ENCODE measurements around the gene NFIC. TPM values are rescaled to one million over a fixed set of nuclear protein-coding genes. Genes with fewer than 3 reads are reported as not detected.

NFIC gene
- total and polyA plus RNA-seq, 4 donors: 17.2 to 56.2 (median 40.4) TPM

DNA sequence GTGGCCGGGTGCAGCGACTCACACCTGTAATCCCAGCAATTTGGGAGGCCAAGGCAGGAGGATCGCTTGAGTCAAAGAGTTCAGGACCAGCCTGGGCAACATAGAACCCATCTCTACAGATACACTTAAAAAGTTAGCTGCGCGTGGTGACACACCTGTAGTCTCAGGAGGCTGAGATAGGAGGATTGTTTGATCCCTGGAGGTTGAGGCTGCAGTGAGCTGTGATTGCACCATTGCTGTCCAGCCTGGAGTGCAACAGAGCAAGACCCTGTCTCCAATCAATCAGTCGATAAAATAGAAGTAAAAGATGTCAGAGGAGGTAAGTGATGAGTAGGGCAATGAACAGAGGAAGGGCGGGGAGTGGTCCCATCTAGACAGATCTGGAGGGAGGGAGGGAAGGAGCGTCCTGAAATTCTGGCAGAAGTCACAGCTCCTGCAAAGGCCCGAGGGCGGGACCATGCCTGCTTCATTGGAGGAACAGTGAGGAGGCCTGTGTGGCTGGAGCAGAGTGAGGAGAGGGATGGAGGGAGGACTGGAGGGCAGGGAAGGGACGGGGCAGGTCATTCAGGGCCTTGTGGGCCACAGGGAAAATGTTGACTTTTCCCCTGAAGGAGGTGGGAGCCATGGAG lies 104.2 kb downstream of the NFIC start:
- Histone ChIP-seq H3K36me3 (ENCODE audit: control insufficient read depth, insufficient read depth, low read length) (peaks cover 1% of the 10 kb centered on the region), H3K4me1 (ENCODE audit: control insufficient read depth, insufficient read depth, low read length) (peaks cover 29% of the 10 kb centered on the region), H3K4me3 (ENCODE audit: low read depth, low read length) (no peak overlapping the region), H3K9me3 (ENCODE audit: control insufficient read depth, insufficient read depth, low read length) (no peaks in the 10 kb centered on the region), H3K27me3 (ENCODE audit: control insufficient read depth, insufficient read depth, low read length) (peaks cover 4% of the 10 kb centered on the region), H3K27ac (ENCODE audit: low read depth, low read length) (no peak overlapping the region)
- 68% methylated on average over 8 of the region's 11 CpGs for WGBS (ENCODE audit: insufficient coverage)
- DNase-seq (ENCODE audit: low read depth in 4 of 6, low spot score in 6 of 6): no peak

DNA sequence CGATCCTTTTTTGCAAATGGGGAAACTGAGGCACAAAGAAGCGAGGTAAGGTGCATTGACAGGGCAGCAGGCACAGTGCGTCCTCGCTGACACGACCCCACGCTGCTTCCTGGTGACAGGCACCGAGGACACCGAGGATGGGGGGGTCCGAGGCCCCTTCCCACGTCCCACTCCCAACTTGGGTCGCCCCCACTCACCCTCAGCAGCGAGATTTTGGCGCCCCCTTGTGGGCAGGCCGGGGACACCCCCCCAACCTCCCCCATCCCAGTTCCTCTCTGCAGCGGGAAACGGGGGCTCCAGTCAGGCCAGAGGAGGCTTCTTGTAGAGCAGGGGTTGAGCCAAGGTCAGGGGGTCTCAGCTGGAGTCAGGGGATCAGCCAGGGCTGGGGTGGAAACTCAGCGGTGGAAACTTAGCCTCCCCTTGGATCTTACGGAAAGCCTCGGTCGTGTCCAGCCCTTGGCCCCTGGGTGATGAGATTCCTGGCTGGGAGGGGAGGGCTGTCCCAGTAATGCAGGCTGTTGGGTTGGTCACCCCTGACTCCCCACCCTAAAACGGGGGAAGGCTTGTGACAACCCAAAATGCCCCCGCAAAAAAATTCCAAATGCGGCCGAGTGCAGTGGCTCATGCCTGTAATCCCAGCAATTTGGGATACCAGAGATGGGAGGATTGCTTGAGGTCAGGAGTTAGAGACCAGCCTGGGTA lies 105.7 kb downstream of the NFIC start:
- no peak overlapping the region for H3K4me3 ChIP-seq (ENCODE audit: low read depth, low read length)
- 44% methylated on average over 13 of the region's 24 CpGs for WGBS (ENCODE audit: insufficient coverage)
- peak in 1 of 6 donors; percentile 46 for DNase-seq (ENCODE audit: low read depth in 4 of 6, low spot score in 6 of 6)
- H3K4me1 ChIP-seq (ENCODE audit: control insufficient read depth, insufficient read depth, low read length): peaks cover 16% of the 10 kb centered on the region
- H3K9me3 ChIP-seq (ENCODE audit: control insufficient read depth, insufficient read depth, low read length): no peaks in the 10 kb centered on the region
- H3K27me3 ChIP-seq (ENCODE audit: control insufficient read depth, insufficient read depth, low read length): peaks cover 6% of the 10 kb centered on the region
- no peaks in the 10 kb centered on the region for H3K36me3 ChIP-seq (ENCODE audit: control insufficient read depth, insufficient read depth, low read length)
- no peak overlapping the region for H3K27ac ChIP-seq (ENCODE audit: low read depth, low read length)

- no peak for DNase-seq (ENCODE audit: low read depth in 4 of 6, low spot score in 6 of 6)
- WGBS (ENCODE audit: insufficient coverage): 93% methylated on average over 6 of the region's 8 CpGs
- Histone ChIP-seq H3K36me3 (ENCODE audit: control insufficient read depth, insufficient read depth, low read length) (no peaks in the 10 kb centered on the region), H3K27ac (ENCODE audit: low read depth, low read length) (no peak overlapping the region), H3K9me3 (ENCODE audit: control insufficient read depth, insufficient read depth, low read length) (no peaks in the 10 kb centered on the region), H3K4me1 (ENCODE audit: control insufficient read depth, insufficient read depth, low read length) (peaks cover 11% of the 10 kb centered on the region), H3K27me3 (ENCODE audit: control insufficient read depth, insufficient read depth, low read length) (peaks cover 13% of the 10 kb centered on the region), H3K4me3 (ENCODE audit: low read depth, low read length) (no peak overlapping the region)
Observed at GRCh38 chr19:3474010-3474409, 107.6 kb downstream of the NFIC start.

GRCh38 chr19:3474614-3475013 lies 108.2 kb downstream of the NFIC start:
- no peak overlapping the region for H3K4me3 ChIP-seq (ENCODE audit: low read depth, low read length)
- no peak overlapping the region for H3K27ac ChIP-seq (ENCODE audit: low read depth, low read length)
- 74% methylated on average over 2 of the region's 2 CpGs for WGBS (ENCODE audit: insufficient coverage)
- DNase-seq (ENCODE audit: low read depth in 4 of 6, low spot score in 6 of 6): no peak
- H3K36me3 ChIP-seq (ENCODE audit: control insufficient read depth, insufficient read depth, low read length): no peaks in the 10 kb centered on the region
- H3K9me3 ChIP-seq (ENCODE audit: control insufficient read depth, insufficient read depth, low read length): no peaks in the 10 kb centered on the region
- H3K4me1 ChIP-seq (ENCODE audit: control insufficient read depth, insufficient read depth, low read length): peaks cover 11% of the 10 kb centered on the region
- peaks cover 18% of the 10 kb centered on the region for H3K27me3 ChIP-seq (ENCODE audit: control insufficient read depth, insufficient read depth, low read length)

- Histone ChIP-seq H3K27me3 (ENCODE audit: control insufficient read depth, insufficient read depth, low read length) (peaks cover 26% of the 10 kb centered on the region), H3K36me3 (ENCODE audit: control insufficient read depth, insufficient read depth, low read length) (no peaks in the 10 kb centered on the region), H3K9me3 (ENCODE audit: control insufficient read depth, insufficient read depth, low read length) (no peaks in the 10 kb centered on the region), H3K27ac (ENCODE audit: low read depth, low read length) (no peak overlapping the region), H3K4me1 (ENCODE audit: control insufficient read depth, insufficient read depth, low read length) (peaks cover 15% of the 10 kb centered on the region), H3K4me3 (ENCODE audit: low read depth, low read length) (no peak overlapping the region)
- 74% methylated on average over 4 of the region's 4 CpGs for WGBS (ENCODE audit: insufficient coverage)
- no peak for DNase-seq (ENCODE audit: low read depth in 4 of 6, low spot score in 6 of 6)
Observed at GRCh38 chr19:3475449-3475848, 109.1 kb downstream of the NFIC start.

GRCh38 chr19:3476830-3477229 lies 110.4 kb downstream of the NFIC start:
- Histone ChIP-seq H3K9me3 (ENCODE audit: control insufficient read depth, insufficient read depth, low read length) (no peaks in the 10 kb centered on the region), H3K27ac (ENCODE audit: low read depth, low read length) (no peak overlapping the region), H3K36me3 (ENCODE audit: control insufficient read depth, insufficient read depth, low read length) (no peaks in the 10 kb centered on the region), H3K27me3 (ENCODE audit: control insufficient read depth, insufficient read depth, low read length) (peaks cover 39% of the 10 kb centered on the region), H3K4me3 (ENCODE audit: low read depth, low read length) (no peak overlapping the region), H3K4me1 (ENCODE audit: control insufficient read depth, insufficient read depth, low read length) (peaks cover 11% of the 10 kb centered on the region)
- WGBS (ENCODE audit: insufficient coverage): 69% methylated on average over 2 of the region's 2 CpGs
- no peak for DNase-seq (ENCODE audit: low read depth in 4 of 6, low spot score in 6 of 6)

DNA sequence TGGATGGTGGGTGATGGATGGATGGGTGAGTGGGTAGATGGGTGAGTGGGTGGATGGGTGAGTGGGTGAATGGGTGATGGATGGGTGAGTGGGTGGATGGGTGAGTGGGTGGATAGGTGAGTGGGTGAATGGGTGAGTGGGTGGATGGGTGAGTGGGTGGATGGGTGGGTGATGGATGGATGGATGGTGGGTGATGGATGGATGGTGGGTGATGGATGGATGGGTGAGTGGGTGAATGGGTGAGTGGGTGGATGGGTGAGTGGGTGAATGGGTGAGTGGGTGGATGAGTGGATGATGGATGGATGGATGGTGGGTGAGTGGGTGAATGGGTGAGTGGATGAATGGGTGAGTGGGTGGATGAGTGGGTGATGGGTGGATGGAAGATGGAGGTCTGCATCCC lies 111.1 kb downstream of the NFIC start:
- Histone ChIP-seq H3K27me3 (ENCODE audit: control insufficient read depth, insufficient read depth, low read length) (peaks cover 44% of the 10 kb centered on the region), H3K4me3 (ENCODE audit: low read depth, low read length) (no peak overlapping the region), H3K27ac (ENCODE audit: low read depth, low read length) (no peak overlapping the region)

GRCh38 chr19:3477951-3478350 lies 111.6 kb downstream of the NFIC start:
- H3K36me3 ChIP-seq (ENCODE audit: control insufficient read depth, insufficient read depth, low read length): no peaks in the 10 kb centered on the region
- 100% methylated on average over 2 of the region's 2 CpGs for WGBS (ENCODE audit: insufficient coverage)
- no peak overlapping the region for H3K4me3 ChIP-seq (ENCODE audit: low read depth, low read length)
- H3K9me3 ChIP-seq (ENCODE audit: control insufficient read depth, insufficient read depth, low read length): no peaks in the 10 kb centered on the region
- no peak overlapping the region for H3K27ac ChIP-seq (ENCODE audit: low read depth, low read length)
- peaks cover 5% of the 10 kb centered on the region for H3K4me1 ChIP-seq (ENCODE audit: control insufficient read depth, insufficient read depth, low read length)
- H3K27me3 ChIP-seq (ENCODE audit: control insufficient read depth, insufficient read depth, low read length): peaks cover 48% of the 10 kb centered on the region
- no peak for DNase-seq (ENCODE audit: low read depth in 4 of 6, low spot score in 6 of 6)

More for the DNA sequence above, 111.1 kb downstream of the NFIC start:
- H3K36me3 ChIP-seq (ENCODE audit: control insufficient read depth, insufficient read depth, low read length): no peaks in the 10 kb centered on the region
- peaks cover 5% of the 10 kb centered on the region for H3K4me1 ChIP-seq (ENCODE audit: control insufficient read depth, insufficient read depth, low read length)
- H3K9me3 ChIP-seq (ENCODE audit: control insufficient read depth, insufficient read depth, low read length): no peaks in the 10 kb centered on the region
- DNase-seq (ENCODE audit: low read depth in 4 of 6, low spot score in 6 of 6): no peak

- peaks cover 54% of the 10 kb centered on the region for H3K27me3 ChIP-seq (ENCODE audit: control insufficient read depth, insufficient read depth, low read length)
- DNase-seq (ENCODE audit: low read depth in 4 of 6, low spot score in 6 of 6): no peak
Observed at GRCh38 chr19:3478409-3479176, 112.2 kb downstream of the NFIC start.

More at GRCh38 chr19:3478409-3479176, 112.2 kb downstream of the NFIC start:
- no peak overlapping the region for H3K4me3 ChIP-seq (ENCODE audit: low read depth, low read length)
- WGBS (ENCODE audit: insufficient coverage): 30% methylated on average over 10 of the region's 27 CpGs
- H3K9me3 ChIP-seq (ENCODE audit: control insufficient read depth, insufficient read depth, low read length): no peaks in the 10 kb centered on the region
- H3K36me3 ChIP-seq (ENCODE audit: control insufficient read depth, insufficient read depth, low read length): no peaks in the 10 kb centered on the region
- H3K27ac ChIP-seq (ENCODE audit: low read depth, low read length): no peak overlapping the region
- H3K4me1 ChIP-seq (ENCODE audit: control insufficient read depth, insufficient read depth, low read length): peaks cover 5% of the 10 kb centered on the region

All from spinal cord (tissue), 10 donors.